DND-41 (cell line): ENCODE data around the gene NOS1AP.

Experiments used
- ATAC-seq: fragments of 200-7000 bp; cut with Tn5 transposase; 3 replicates; pipeline ENCODE4 v1.9.1; 2021; ENCODE audit warnings: low read depth; ENCODE audit not compliant: insufficient read depth
- DNase-seq: peaks from one replicate; pipeline ENCODE4 v3.0.0-alpha.2; 2020
- H2AFZ ChIP-seq: 2 replicates; pipeline ENCODE4 v1.6.0; 2012; ENCODE audit warnings: low read depth, low read length
- H3K27ac ChIP-seq: 2 replicates; pipeline ENCODE4 v1.5.1; 2012; ENCODE audit warnings: low read length, inconsistent platforms
- H3K27me3 ChIP-seq: fragments of 200-600 bp; sonication (generic); 2 replicates; pipeline ENCODE4 v1.6.0; 2012; ENCODE audit warnings: low read length, mild to moderate bottlenecking, inconsistent platforms; ENCODE audit not compliant: insufficient read depth, poor library complexity
- H3K36me3 ChIP-seq: 2 replicates; pipeline ENCODE4 v1.5.1; 2012; ENCODE audit warnings: low read length, inconsistent platforms; ENCODE audit not compliant: insufficient read depth
- H3K4me1 ChIP-seq: 2 replicates; pipeline ENCODE4 v1.5.1; 2012; ENCODE audit warnings: mild to moderate bottlenecking, low read length; ENCODE audit not compliant: insufficient read depth
- H3K4me2 ChIP-seq: 2 replicates; pipeline ENCODE4 v1.6.0; 2012; ENCODE audit warnings: mild to moderate bottlenecking, moderate library complexity, low read length, inconsistent platforms; ENCODE audit not compliant: insufficient read depth
- H3K4me3 ChIP-seq, 2 experiments: fragments of 200-600 bp in 1 of 2; shearing (Covaris generic) in 1 of 2; 2 replicates each; pipeline ENCODE4 v1.5.1; 2012 to 2016; ENCODE audit warnings: inconsistent platforms in 2 of 2, low read length in 2 of 2, mild to moderate bottlenecking in 2 of 2, low read depth in 1 of 2, moderate library complexity in 1 of 2
- H3K79me2 ChIP-seq: 2 replicates; pipeline ENCODE4 v1.6.0; 2012; ENCODE audit warnings: low read length, inconsistent platforms; ENCODE audit not compliant: insufficient read depth
- H3K9ac ChIP-seq: 2 replicates; pipeline ENCODE4 v1.6.0; 2012; ENCODE audit warnings: low read depth, mild to moderate bottlenecking, inconsistent platforms, low read length, moderate library complexity
- H3K9me3 ChIP-seq: 2 replicates; pipeline ENCODE4 v1.5.1; 2012; ENCODE audit warnings: low read length, moderate library complexity, mild to moderate bottlenecking, inconsistent platforms; ENCODE audit not compliant: insufficient read depth, severe bottlenecking
- H4K20me1 ChIP-seq: 2 replicates; pipeline ENCODE4 v1.6.0; 2012; ENCODE audit warnings: low read length; ENCODE audit not compliant: insufficient read depth
- EZH2 ChIP-seq: IDR thresholded peaks from 3 replicates; pipeline ENCODE4 v1.6.1; 2012; ENCODE audit warnings: borderline replicate concordance, low read depth, mild to moderate bottlenecking, moderate library complexity, low read length, inconsistent platforms; ENCODE audit not compliant: severe bottlenecking
- TF ChIP-seq, protein P1 (sequence below): IDR thresholded peaks from 2 replicates; pipeline ENCODE4 v1.5.1; 2012; ENCODE audit warnings: borderline replicate concordance, low read length, moderate library complexity, mild to moderate bottlenecking; ENCODE audit not compliant: poor library complexity, severe bottlenecking; ENCODE audit errors: extremely low read depth

NOS1AP gene

DNA sequence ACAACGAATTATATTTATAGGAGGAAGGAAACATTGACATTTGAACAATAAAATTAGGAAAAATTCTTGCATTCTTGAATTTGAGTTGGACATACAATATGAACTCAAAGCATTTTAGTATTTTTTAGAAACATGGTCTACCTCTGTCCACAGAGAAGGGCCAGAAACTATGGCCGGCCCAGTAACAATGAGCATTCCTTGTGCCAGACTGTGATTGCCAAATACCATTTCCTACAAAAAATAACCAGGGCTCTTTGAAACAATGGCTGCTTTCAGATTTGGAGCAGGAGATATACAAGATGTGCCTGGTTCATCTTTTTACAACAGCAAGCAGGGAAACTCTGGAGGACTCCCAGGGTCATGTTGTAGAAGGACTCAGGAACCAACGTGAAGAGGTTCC, 38.4 kb downstream of the NOS1AP start:
- peaks cover 2% of the 10 kb centered on the region for H3K9me3 ChIP-seq
- no peaks in the 10 kb centered on the region for H3K4me1 ChIP-seq
- no peak overlapping the region for H2AFZ ChIP-seq
- no peak overlapping the region for H3K4me2 ChIP-seq
- peaks cover 6% of the 10 kb centered on the region for H3K27me3 ChIP-seq
- TF ChIP-seq, protein P1, sequence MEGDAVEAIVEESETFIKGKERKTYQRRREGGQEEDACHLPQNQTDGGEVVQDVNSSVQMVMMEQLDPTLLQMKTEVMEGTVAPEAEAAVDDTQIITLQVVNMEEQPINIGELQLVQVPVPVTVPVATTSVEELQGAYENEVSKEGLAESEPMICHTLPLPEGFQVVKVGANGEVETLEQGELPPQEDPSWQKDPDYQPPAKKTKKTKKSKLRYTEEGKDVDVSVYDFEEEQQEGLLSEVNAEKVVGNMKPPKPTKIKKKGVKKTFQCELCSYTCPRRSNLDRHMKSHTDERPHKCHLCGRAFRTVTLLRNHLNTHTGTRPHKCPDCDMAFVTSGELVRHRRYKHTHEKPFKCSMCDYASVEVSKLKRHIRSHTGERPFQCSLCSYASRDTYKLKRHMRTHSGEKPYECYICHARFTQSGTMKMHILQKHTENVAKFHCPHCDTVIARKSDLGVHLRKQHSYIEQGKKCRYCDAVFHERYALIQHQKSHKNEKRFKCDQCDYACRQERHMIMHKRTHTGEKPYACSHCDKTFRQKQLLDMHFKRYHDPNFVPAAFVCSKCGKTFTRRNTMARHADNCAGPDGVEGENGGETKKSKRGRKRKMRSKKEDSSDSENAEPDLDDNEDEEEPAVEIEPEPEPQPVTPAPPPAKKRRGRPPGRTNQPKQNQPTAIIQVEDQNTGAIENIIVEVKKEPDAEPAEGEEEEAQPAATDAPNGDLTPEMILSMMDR = no peak
- no peak for TF ChIP-seq EZH2
- H4K20me1 ChIP-seq = no peaks in the 10 kb centered on the region
- no peak overlapping the region for H3K4me3 ChIP-seq
- H3K27ac ChIP-seq = no peak overlapping the region
- ATAC-seq (no peak), DNase-seq (no peak)
- H3K9ac ChIP-seq = no peak overlapping the region
- no peaks in the 10 kb centered on the region for H3K36me3 ChIP-seq
- H3K79me2 ChIP-seq = no peaks in the 10 kb centered on the region

DNA sequence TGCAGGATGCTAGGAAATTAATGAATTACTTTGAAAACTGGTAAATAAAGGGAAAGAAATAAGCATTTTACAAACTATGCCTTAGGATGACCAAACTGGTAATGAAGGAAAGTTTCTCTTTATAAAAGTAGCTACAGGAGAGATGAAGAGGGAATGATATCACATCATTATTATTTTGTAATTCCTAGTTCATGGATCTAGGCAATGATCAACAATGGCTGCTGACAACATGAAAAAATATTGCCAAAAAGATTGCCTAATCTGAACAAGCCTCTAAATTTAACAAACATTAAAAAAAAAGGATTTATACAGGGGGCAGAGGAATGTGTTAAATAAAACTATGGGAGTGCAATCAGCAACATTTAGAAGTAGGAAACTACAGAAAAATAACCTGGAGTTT, 38.9 kb downstream of the NOS1AP start:
- no peak for ATAC-seq
- H3K4me1 ChIP-seq = no peaks in the 10 kb centered on the region
- H3K9ac ChIP-seq = no peak overlapping the region
- no peaks in the 10 kb centered on the region for H3K36me3 ChIP-seq
- H3K27me3 ChIP-seq = peaks cover 6% of the 10 kb centered on the region
- no peak overlapping the region for H3K4me2 ChIP-seq
- no peak for DNase-seq
- no peaks in the 10 kb centered on the region for H4K20me1 ChIP-seq
- H2AFZ ChIP-seq = no peak overlapping the region
- peaks cover 2% of the 10 kb centered on the region for H3K9me3 ChIP-seq
- no peak overlapping the region for H3K27ac ChIP-seq
- no peak for TF ChIP-seq EZH2
- TF ChIP-seq, protein P1 = no peak
- H3K79me2 ChIP-seq = no peaks in the 10 kb centered on the region
- no peak overlapping the region for H3K4me3 ChIP-seq

DNA sequence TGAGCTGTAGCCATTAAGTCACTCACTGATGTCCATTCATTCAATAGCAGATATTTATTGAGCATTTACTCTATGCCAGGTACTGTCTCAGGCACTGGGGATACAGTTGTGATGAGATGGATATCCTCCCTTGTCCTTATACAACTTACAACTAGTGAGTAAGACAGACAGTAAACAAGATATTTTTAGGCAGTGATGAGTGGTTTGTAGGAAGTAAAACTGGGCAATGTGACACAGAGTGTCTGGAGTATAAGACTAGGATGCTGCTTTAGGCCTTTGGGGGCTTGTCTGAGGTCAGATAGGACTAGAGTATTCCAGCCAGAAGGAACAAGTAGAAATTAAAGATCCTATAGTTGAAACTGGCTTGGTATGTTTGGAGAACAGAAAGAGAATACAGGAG, 41.4 kb downstream of the NOS1AP start:
- no peaks in the 10 kb centered on the region for H3K4me1 ChIP-seq
- no peaks in the 10 kb centered on the region for H3K79me2 ChIP-seq
- H3K27me3 ChIP-seq = peaks cover 14% of the 10 kb centered on the region
- no peak overlapping the region for H2AFZ ChIP-seq
- H3K9ac ChIP-seq = no peak overlapping the region
- ATAC-seq (no peak), DNase-seq (no peak)
- peaks cover 2% of the 10 kb centered on the region for H3K9me3 ChIP-seq
- no peak overlapping the region for H3K4me3 ChIP-seq
- H3K27ac ChIP-seq = no peak overlapping the region
- H3K4me2 ChIP-seq = no peak overlapping the region
- H4K20me1 ChIP-seq = no peaks in the 10 kb centered on the region
- no peak for TF ChIP-seq EZH2
- TF ChIP-seq, protein P1 = no peak
- H3K36me3 ChIP-seq = no peaks in the 10 kb centered on the region

DNA sequence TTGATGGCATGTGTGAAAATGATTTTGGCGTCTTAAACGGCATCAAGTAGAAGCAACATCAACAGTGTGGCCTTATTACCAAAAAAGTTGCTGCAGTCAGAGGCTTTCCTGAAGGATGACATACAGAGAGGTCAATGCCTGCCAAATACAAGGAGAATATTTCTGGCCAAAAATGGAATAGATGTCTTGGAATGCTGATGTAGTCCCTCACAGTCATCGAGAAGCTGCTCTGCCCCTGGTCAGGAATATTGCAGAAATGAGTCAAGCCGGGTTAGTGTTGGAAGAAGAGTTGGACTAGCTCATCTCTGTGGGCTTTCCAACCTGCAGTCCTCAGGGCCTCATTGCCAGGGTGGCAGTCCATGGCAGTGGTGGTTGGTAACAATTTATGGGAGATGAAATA, 42.1 kb downstream of the NOS1AP start:
- Histone ChIP-seq H3K79me2 (no peaks in the 10 kb centered on the region), H4K20me1 (no peaks in the 10 kb centered on the region), H3K9me3 (peaks cover 2% of the 10 kb centered on the region), H3K36me3 (no peaks in the 10 kb centered on the region), H3K27ac (no peak overlapping the region), H3K27me3 (peaks cover 12% of the 10 kb centered on the region), H2AFZ (no peak overlapping the region), H3K4me3 (no peak overlapping the region), H3K9ac (no peak overlapping the region), H3K4me2 (no peak overlapping the region), H3K4me1 (no peaks in the 10 kb centered on the region)
- DNase-seq (no peak), ATAC-seq (no peak)
- TF ChIP-seq, protein P1 = no peak
- TF ChIP-seq EZH2 = no peak
